HG02973 (cell line): ENCODE measurements around the gene SHC2.

Experiments used
- ATAC-seq: cut with Tn5 transposase; IDR thresholded peaks from one replicate; pipeline ENCODE4 v1.9.1; 2021; ENCODE audit warnings: moderate library complexity; ENCODE audit not compliant: unreplicated experiment

Gene SHC2

GRCh38 chr19:460877-461720 lies at the start of gene SHC2:
Gene SHC2, minus strand, starts transcription at chr19:461033. Its CDS starts 37 bp downstream, at chr19:460996.
- no peak for ATAC-seq

- ATAC-seq, result no peak
Measured at GRCh38 chr19:508204-509150, 47.6 kb upstream of the SHC2 start.

DNA sequence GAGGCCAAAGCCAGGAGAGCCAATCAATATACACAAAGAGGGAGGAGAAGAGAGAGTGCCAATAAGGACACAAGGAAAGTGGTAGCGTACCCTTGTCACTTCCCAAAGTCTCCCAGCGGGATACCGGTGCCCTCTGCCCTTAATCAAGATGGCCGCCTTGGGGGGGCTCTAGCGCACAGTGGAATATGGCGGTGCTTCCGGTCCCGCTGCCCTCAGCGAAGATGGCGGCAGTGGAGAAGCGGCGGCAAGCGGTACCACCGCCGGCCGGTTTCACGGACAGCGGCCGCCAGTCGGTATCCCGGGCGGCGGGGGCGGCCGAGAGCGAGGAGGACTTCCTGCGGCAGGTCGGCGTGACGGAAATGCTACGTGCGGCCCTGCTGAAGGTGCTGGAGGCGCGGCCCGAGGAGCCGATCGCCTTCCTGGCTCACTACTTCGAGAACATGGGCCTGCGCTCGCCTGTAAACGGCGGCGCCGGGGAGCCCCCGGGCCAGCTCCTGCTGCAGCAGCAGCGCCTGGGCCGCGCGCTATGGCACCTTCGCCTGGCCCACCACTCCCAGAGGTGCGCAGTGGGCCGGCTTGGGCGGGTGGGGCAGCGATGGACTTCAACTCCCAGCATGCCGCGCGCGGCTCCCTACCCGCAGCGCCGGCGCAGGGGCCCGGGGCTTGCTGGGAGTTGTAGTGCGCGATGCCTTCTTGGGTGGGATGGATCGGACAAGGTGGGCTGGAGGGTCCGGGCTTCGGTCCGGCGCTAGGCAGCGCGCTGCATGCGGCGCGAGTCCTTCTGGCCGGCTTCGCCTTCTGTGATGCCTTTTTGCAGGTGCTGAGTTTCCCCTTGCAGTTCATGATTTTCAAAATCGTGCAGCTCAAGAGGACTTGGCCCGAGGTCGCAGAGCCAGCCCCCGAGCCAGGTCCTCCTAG lies 46.7 kb upstream of the SHC2 start, which contains the start of gene TPGS1:
Gene TPGS1 (plus strand): TSS at position 212 of the 918 bp plus-strand sequence. CDS start 10 bp downstream, at position 222.
- peak; percentile 47 for ATAC-seq

- peak; percentile 53 for ATAC-seq
Measured at GRCh38 chr19:506404-507285, 45.8 kb upstream of the SHC2 start.

DNA sequence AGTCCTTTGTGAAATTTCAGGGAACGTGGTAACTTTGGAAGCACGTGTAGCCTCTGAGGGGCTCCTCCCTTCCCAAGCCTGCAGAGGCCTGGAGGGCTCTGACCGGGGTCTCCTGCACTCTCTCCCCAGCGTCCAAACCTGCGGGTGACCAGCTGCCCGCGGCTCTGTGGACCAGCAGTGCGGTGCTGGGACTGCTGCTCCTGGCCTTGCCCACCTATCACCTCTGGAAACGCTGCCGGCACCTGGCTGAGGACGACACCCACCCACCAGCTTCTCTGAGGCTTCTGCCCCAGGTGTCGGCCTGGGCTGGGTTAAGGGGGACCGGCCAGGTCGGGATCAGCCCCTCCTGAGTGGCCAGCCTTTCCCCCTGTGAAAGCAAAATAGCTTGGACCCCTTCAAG lies 43.8 kb upstream of the SHC2 start:
- no peak for ATAC-seq

DNA sequence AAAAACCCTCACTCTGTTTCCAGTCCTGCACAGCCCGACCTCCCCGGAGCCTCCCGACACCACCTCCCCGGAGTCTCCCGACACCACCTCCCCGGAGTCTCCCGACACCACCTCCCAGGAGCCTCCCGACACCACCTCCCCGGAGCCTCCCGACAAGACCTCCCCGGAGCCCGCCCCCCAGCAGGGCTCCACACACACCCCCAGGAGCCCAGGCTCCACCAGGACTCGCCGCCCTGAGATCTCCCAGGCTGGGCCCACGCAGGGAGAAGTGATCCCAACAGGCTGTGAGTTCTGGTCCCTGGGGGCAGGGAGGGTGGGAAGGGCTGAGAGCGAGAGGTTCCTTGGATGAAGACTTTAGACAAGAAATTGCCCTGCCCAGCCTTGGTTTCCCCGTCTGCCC lies 40.8 kb upstream of the SHC2 start:
- no peak for ATAC-seq

GRCh38 chr19:498977-499623 lies 38.3 kb upstream of the SHC2 start:
- no peak for ATAC-seq

- no peak for ATAC-seq
Measured at GRCh38 chr19:498511-498891, 37.7 kb upstream of the SHC2 start.

DNA sequence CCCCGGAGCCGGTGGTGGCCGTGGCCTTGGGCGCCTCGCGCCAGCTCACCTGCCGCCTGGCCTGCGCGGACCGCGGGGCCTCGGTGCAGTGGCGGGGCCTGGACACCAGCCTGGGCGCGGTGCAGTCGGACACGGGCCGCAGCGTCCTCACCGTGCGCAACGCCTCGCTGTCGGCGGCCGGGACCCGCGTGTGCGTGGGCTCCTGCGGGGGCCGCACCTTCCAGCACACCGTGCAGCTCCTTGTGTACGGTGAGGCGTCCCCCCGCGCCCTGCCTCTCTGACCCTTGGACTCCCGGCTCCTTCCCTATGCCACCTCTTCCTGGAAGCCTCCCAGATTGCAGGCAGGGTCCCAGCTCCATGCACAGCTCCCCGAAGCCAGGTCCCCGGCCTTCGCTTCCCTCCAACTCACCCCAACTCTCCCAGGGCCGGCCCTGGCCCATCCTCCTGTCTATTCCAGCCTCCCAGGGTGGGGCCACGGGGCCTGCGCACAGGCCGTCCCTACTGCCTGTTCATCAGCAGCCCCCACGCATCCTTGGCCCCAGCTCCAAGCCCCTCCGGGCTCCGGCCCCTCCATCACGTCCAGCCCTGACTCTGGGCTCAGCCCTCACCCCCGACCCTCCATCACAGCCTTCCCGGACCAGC lies 37.2 kb upstream of the SHC2 start:
- ATAC-seq, result no peak

DNA sequence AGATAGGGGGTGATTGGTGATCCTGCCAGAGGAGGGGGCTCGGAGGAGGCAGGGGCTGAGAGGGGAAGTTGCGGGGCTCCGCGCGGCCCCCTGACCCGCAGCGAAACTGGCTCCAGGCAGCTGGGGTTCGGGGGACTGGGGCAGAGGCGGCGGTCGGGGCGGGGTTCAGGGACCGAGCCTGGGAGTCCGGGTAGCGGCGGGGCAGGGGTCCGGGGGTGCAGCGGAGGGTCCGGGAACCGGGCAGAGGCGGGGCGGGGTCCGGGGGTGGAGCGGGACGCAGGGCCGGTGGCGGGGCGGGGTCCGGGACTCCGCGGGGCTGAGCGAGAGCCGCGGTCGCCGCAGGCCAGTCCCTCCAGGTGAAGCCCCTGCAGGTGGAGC lies 36.6 kb upstream of the SHC2 start:
- ATAC-seq, result no peak

- no peak for ATAC-seq
Measured at GRCh38 chr19:496986-497385, 36.2 kb upstream of the SHC2 start.

GRCh38 chr19:496112-496665 lies 35.4 kb upstream of the SHC2 start, which contains the start of gene MADCAM1:
Gene MADCAM1, plus strand, starts transcription at chr19:496486. Its CDS starts 14 bp downstream, at chr19:496500.
- ATAC-seq, result no peak

DNA sequence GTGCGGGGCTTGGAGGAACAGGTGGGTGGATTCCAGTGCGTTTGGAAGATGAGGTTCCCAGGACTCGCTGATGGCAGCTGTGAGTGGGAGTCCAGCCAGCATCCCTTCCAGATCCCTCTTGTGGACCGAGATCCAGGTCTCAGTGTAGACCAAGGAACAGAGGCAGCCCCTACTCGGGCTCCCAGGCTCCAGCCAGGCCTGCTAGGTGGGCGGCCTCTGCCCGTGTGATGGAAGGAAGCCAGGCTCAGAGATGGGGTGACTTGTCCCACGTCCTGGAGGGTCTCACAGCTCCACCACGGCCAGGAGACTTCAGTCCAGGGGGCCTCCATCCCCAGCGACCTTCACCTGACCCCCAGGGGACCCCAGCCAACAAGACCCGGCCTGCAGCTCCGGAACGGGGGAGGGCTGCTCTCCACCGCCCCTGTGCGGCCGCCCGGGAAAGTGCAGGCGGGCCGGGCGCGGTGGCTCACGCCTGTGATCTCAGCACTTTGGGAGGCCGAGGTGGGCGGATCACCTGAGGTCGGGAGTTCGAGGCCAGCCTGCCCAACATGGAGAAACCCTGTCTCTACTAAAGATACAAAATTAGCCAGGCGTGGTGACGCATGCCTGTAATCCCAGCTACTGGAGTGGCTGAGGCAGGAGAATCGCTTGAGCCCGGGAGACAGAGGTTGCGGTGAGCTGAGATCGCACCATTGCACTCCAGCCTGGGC lies 34.7 kb upstream of the SHC2 start:
- no peak for ATAC-seq

GRCh38 chr19:495081-495401 lies 34.2 kb upstream of the SHC2 start:
- ATAC-seq, result no peak

DNA sequence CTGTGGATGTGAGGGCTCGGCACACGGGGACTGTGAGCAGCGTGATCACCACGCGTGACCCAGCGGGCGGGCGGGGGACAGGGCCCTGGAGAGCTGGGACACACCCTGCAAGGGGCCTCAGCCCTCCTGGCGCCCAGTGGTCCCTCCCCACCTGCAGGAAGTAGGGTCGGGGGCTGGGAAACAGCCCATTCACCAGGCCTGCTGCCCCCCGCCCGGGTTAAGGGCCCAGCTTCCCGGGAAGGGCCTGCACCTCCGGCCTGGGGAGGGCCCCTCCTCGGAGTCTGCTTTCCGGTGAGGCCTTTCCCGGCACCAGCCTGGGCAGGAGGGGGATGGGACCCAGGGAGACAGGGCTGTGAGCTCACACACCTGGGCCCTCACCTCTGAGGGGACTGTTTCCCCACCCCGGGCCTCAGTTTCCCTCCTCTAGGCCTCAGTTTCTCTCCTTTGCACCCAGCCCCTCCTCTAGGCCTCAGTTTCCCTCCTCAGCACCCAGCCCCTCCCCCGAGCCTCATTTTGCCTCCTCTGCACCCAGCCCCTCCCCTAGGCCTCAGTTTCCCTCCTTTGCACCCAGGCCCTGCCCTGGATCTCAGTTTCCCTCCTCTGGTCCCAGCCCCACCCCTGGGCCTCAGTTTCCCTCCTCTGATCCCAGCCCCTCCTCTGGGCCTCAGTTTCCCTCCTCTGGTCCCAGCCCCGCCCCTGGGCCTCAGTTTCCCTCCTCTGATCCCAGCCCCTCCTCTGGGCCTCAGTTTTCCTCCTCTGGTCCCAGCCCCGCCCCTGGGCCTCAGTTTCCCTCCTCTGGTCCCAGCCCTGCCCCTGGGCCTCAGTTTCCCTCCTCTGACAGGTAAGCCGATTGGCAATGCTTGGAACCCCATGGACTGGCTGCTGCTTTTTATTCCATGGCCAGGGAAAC lies 33.6 kb upstream of the SHC2 start:
- no peak for ATAC-seq

- ATAC-seq, result no peak
Measured at GRCh38 chr19:493391-494170, 32.7 kb upstream of the SHC2 start.
